NOMO-1 treated with dmso at 0.1 percent for 144 hours (cell line): ENCODE data around the gene INTS3.
"Not testable (repeated sequence)": the region's sequence is repeated elsewhere in the genome, so short reads cannot be mapped to it uniquely, and the experiment has no call there.

Source experiments
- DNase-seq: peaks from one replicate; lab custom pipeline; 2025; ENCODE audit not compliant: unreplicated experiment; lab: John Stamatoyannopoulos, UW

The INTS3 gene

GRCh38 chr1:153775458-153776327 is 47.8 kb downstream of the INTS3 start:
- peak; percentile 31 for DNase-seq

- DNase-seq = no peak
Measured at GRCh38 chr1:153776352-153776751, 48.5 kb downstream of the INTS3 start.

- no peak for DNase-seq
Measured at GRCh38 chr1:153776845-153777370, 49.1 kb downstream of the INTS3 start.

DNA sequence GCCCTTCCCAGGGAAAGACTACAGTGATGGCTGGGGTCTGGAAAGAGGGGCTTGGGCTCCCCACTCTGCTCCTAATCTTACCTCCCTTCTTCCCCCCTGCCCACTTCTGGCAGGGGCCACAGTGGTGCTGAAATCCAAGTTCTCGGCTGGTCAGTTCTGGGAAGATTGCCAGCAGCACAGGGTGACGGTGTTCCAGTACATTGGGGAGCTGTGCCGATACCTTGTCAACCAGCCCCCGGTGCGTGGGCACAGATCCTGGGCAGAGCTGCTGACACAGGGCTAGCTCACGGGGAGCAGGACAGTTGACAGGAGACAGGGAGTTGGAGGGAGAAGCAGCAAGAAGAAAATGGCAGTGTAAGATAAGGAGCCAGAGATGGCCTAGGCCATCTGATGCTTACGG is 49.8 kb downstream of the INTS3 start:
- DNase-seq = no peak

DNA sequence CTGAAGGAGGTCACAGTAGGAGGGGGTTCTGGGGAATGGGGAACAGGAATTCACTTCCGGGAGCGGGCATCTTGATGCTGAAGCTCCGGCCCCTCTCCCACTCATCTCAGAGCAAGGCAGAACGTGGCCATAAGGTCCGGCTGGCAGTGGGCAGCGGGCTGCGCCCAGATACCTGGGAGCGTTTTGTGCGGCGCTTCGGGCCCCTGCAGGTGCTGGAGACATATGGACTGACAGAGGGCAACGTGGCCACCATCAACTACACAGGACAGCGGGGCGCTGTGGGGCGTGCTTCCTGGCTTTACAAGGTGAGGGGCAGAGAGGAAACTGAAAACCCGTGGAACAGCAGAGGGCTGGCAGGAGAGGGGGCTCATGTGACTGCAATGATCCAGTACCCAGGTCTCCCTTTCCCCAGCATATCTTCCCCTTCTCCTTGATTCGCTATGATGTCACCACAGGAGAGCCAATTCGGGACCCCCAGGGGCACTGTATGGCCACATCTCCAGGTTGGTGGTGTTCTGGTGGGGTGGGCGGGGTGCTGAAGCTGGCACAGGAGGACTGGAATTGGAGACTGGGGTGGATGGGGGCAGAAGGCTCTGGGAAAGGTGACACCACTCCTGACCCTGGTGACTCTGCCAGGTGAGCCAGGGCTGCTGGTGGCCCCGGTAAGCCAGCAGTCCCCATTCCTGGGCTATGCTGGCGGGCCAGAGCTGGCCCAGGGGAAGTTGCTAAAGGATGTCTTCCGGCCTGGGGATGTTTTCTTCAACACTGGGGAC is 50.4 kb downstream of the INTS3 start:
- DNase-seq = no peak

GRCh38 chr1:153778824-153779519 is 51.1 kb downstream of the INTS3 start:
- no peak for DNase-seq

- DNase-seq = no peak
Measured at GRCh38 chr1:153779781-153780541, 52.1 kb downstream of the INTS3 start.

- DNase-seq = no peak
Measured at GRCh38 chr1:153780551-153780950, 52.7 kb downstream of the INTS3 start.

DNA sequence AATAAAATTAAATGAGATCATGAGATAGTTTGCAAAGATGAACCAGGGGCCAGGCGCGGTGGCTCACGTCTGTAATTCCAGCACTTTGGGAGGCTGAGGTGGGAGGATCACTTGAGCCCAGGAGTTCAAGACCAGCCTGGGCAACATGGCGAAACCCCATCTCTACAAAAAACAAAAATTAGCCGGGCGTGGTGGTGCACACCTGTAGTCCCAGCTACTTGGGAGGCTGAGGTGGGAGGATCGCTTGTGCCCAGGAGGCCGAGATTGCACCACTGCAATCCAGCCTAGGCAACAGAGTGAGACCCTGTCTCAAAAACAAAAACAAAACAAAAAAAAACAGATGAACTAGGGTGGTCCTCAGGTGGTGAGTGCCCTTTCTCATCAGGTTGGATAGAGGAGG is 54.8 kb downstream of the INTS3 start:
- not testable (repeated sequence) for DNase-seq

DNA sequence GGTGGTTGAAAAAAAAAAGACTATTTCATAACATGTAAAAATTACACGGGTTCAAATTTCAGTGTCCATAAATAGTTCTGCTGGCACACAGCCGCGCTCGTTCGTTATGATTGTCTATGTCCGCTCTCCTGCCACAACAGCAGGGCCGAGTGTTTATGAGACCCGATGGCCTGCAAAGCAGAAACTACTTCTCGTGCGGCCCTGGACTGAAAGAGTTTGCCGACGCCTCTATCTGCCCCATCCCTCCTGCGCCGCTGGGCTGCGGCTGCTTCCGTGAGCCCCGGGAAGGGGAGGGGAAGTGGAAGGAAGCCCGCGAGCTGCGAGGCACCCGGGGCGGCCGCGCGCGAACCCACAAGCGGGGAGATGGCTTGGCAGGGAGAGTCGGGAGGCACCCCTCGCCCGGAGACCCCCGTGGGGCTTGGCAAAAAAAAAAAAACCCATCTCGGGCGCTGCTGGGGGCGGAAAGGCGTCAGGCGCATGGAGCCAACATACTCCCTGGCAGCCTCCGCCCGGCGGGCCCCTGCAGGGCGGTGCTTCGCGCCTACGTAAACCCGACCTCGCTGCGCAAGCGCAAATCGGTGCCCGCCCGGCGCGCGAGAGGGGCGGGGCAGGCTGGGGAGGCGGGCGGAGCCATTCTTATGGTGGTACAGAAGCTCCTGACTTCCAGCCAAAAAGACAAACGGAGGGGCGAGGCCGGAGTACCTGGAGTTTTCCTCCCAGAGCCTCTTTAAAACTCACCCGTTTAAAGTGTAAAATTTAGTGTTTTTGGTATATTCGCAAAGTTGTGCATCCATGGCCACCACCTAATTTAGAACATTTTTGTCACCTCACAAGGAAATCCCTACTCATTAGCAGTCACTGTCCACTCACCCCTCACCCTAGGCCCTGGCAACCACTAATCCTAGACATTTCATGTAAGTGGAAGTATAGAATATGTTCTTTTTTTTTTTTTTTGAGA is 55.7 kb downstream of the INTS3 start:
- peak; percentile 89 for DNase-seq

GRCh38 chr1:153786038-153786790 is 58.4 kb downstream of the INTS3 start:
- DNase-seq = no peak

DNA sequence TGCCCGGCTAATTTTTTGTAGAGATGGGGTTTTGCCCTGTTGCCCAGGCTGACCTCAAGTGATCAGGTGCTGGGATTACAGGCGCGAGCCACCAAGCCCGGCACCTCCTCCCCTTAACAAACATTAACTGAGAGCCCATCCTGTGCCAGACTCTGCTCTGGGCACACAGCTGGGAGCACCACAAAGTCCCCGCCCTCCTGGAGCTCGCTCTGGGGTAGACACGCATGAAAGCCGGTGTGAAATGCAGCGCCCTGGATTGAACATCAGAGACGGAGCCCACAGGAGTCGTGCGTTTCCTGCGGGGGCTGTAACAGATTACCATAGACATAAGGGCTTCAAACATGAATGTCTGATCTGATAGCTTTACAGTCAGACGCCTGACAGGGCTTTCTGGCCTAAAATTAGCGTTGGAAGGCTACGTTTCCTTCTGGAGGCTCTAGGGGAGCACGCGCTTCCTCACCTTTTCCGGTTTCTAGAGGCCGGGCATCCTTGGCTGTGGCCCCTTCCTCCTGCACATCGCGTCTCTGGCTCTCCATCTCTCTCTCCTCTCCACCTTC is 61.7 kb downstream of the INTS3 start:
- no peak for DNase-seq

- DNase-seq = peak; percentile 19
Measured at GRCh38 chr1:153790313-153790965, 62.6 kb downstream of the INTS3 start.

GRCh38 chr1:153790966-153791647 is 63.3 kb downstream of the INTS3 start:
- DNase-seq = peak; percentile 97

DNA sequence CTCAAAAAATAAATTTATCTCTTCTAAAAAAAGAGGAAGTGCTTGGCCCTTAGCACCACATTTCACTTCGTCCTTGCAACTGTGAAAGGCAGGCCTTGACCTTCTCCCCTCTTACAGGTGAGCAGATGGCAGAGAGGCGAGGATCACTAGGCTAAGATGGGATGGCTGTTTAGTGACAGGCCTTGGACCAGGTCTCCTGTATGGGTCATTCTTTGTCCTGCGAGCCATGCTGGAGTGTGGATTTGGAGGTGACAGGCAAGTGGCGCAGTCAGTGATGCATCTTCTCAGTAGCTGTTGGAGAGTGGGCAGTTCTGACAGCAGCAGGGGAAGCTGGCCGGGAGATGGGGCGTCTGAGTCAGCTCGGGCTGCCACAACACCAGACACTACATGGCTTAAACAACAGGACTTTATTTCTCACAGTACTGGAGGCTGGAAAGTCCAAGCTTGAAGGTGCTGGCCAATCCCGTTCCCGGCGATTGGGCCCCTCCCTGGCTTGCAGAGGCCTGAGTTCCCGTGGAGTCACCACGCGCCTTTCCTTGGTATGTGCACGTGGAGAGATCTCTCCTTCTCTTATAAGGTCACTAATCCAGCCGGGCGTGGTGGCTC is 63.9 kb downstream of the INTS3 start:
- peak; percentile 41 for DNase-seq

- no peak for DNase-seq
Measured at GRCh38 chr1:153792631-153793041, 64.8 kb downstream of the INTS3 start.
